Bone marrow (tissue), 2 donors: Measurements from ENCODE around the gene PAM.
A peak's percentile ranks its signal among the peaks of the same experiment; 100 is the strongest.
"Not testable (repeated sequence)": the region's sequence is repeated elsewhere in the genome, so short reads cannot be mapped to it uniquely, and the experiment has no call there.

Source experiments
- DNase-seq, 2 donors: peaks; one replicate each; lab custom pipeline; 2025; lab: John Stamatoyannopoulos, UW

PAM gene

DNA sequence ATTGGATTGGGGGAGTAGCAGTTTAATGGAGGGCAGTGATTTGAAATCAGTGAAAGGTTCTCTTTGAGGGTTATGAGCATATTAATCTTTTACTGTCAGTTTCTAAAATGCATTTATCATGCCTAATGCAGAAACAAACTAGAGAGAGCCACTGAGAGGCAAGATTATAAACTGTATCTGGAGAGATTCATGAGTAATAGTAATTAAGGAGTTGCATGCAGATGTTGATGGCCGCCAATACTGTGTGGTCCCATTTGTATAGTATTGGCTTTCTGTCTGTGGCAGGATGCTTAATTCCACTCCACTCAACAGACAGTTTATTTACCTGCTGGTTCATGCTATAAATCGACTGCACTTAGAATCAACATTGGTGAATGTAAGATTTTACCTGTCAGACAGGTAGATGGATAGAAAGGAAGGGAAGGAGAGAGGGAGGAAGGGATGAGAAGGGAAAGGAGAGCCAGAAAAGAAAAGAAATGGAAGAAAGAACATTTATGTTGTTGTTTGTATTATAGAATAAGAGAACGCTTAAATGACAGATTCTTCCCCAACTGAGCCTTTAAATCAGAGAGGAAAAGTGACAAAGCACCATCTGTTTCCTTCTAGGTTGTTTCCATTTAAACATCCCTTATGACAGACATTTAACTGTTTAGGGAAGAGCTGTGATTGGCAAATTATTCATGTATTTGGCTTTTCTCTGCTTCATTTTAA, 146.5 kb downstream of the PAM start:
- DNase-seq: peak in 1 of 2 donors; percentile 37

DNA sequence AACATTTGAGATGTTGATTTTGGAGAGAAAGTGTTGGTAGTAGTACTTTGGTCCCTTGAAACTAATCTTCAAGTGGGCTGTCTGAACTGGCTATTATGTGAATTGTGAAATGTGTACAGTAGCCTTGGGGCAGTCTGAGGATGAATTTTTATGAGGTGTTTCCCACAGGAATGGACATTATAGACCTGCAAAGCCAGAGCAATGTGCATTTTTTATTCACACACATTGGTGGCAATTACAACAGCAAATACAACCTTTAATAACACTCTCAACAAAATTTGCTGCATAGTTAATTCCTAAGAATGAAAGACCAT, 147.0 kb downstream of the PAM start:
- no peak for DNase-seq

DNA sequence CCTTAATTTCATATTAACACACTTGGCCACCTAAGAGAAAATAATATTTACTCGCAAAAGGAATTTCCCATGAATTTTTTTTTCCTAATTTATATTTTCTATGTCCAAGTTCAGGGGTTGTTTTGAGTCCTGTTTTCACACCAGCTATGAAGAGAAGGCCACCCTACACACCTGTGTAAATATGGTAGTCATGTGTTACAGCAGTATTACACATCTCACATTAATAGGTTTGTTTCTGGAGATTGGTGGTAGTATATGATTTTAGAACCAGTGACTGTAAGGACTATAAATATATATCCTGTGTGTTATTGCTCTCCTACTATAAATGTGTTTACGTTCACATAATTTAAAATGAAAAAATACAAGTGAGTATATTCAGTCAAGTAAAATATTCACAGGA, 147.5 kb downstream of the PAM start:
- DNase-seq: no peak

DNA sequence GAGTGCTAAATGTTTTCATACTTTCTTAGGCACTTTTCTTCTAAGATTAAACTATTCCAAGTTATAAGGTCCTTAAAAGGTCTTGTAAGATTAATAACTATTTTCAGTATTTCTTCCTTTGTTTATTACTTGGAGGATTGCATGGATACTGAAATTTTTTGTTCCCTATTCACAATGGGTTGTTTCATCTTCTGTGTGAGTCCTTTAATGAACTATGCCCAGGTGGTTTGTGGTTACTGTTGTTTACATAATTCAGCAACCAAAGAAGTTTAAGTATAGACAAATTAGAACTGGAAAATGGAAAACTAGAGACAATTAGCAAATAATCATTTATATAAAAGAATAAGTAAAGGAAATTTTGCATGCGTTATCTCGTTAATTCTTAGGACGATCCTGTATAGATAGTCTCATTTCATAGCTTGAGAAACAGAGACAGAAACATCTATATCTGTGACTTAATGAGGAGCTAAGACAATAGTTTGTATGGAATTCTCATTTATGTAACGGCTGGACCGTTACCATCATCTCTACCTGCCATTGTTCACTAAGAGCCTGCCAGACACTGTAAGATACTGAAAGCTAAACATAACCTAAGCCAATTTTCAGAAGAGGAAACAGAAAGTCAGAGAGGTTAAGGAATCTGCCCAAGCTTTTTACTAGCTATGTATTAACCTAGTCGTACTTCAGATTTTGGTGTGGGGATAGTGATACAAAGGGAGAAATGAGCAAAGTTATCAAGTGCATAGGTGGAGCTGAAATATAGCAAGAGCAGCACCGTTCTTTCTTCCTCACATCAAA, 148.2 kb downstream of the PAM start:
- DNase-seq: no peak

DNA sequence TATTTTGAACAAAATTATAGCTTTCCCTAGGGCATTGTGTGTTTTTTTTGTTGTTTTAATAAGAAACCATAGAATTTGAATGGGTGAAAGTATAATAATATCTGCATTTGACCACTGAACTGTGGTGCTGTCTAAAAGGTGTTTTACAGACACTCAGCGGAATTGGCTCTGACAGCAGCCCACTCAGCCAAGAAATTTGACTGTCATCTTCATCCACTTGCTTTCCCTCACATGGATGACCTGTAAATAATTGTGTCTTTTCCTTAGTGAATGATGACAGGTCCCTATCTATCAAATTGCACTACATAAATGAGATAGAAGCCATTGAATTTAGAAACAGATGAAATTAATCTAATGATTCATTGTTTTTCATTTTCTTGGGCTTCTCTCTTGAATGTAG, 150.0 kb downstream of the PAM start:
- no peak for DNase-seq

DNA sequence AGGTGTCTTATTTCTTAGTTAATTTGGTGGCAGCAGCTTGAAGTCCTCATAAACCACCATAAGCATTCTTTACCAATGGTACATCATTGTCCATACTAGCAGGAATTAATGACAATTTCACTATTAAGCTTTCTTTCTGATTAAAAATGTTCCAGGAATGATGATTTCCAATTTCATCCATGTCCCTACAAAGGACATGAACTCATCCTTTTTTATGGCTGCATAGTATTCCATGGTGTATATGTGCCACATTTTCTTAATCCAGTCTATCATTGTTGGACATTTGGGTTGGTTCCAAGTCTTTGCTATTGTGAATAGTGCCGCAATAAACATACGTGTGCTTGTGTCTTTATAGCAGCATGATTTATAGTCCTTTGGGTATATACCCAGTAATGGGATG, 152.0 kb downstream of the PAM start:
- not testable (repeated sequence) for DNase-seq

DNA sequence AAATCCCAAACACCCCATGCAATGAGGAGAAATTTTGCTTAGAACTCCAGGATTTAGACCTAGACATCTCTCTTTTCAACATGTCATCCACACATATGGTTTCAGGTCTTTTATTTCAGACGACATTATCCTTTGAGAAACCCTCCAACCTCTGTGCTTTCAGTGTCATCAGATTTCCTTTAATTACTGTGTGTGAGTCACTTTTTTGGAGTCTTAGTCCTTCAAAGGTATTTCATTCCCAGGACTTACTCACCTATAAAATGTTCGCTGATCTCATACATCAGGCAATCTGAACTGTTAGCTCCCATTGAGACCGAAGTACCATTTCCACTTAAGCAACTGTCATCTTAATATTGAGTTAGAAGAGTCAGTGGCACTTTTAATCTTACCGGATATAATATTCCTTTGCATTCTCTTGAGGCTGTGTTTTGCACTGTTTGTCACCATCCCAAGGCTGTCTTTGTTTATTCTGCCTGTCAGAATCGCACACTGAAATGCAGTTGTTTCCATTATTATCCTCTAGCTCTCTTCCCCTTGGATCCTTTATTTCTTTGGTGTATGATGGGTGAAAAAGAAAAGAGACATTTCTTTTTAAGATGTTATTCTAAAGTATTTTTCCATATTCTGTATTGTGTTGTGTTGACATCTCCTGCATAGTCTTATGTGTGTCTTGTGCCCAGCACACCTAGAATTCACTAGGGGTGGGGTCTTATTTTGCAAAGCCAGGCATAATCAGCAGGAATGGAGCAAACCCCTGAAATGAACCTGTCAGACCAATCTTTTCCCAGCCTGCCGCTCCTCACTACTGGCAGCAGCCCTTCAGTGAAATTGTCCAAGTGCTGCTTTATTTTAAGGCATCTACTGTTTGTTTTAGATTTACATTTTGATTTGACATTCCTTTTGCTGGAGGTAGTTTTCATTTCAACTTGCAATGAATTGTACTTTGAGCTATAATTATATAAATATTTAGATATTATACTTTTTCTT, 155.4 kb downstream of the PAM start:
- no peak for DNase-seq

DNA sequence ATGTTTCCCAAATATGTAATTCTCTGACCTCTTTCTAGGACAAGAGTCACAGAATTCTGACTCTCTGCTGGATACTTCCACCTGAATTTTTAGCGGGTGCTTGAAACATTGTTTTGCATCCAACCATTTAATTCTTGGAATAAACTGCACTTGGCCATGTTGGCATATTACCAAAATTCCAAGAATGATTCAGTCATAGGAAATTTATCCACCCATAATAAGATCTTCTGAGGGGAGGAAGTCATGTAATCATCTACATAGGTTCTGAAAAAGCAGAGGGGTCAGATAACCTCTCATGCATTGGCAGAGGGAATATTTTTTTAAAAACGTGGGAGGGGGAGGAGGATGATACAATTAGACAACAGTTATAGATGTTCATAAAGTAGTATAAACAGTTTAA, 156.9 kb downstream of the PAM start:
- no peak for DNase-seq

DNA sequence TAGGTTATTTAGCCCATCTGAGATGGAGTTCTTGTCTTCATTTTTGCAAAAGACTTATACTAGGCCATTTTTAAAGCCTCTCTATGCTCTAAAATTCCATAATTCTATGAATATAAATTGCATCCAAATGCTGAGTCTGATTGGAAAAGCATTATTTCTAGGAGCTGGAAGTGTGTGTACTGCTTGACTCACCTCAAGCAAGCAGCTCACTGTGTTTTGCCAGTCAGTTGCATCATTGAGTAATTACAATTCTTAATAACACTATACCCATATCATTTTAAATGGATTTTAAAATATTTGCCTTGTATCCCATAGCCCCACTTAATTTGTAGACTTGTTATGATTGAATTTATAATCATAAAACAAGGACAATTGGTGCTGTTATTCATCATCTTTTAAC, 161.0 kb downstream of the PAM start:
- no peak for DNase-seq

DNA sequence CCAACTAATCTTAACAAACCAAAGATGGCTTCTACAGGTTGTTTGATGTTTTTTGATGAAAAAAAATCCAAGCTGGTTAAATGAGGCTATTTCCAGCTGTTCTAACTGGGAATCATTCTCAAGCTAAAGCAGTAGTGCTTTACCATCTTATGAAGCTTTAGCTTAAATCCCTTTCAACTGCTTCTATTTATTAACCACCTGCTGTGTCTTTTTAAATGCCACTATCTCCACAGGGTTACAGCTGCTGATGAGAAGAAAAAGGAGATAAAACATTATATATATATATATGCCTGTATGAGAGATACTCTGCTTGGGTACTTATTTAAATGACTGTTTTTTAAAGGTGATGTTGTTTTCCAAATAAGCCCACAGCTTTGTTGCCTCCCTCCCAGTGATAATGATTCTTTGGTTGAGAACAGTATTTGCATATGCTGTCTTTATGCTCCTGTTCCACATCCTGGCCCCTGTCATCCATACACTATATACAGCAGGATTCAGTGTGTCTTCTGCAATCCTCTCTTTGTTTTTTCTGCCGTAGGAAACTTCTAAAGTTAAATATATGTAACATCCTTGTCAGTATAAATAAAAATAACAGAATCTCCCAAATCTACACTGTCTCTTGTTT, 164.0 kb downstream of the PAM start:
- no peak for DNase-seq

DNA sequence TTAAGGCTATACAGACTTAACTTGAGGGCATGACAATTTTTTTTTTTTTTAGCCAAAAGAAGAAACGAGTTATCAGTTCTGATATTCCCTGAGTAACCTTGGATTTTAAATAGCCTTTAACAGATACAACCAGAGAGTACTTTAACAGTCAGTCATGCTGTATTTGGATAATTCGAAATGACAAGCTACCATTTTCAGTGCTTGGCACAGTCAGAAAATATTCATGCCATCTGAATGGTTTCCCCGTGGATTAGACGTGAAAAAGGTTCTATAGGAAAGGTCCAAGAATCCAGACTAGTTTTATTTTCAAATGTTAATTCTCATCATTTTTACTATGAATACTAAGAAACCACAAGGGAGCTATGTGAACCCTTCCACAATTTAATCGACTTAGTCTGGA, 165.7 kb downstream of the PAM start:
- DNase-seq: no peak

DNA sequence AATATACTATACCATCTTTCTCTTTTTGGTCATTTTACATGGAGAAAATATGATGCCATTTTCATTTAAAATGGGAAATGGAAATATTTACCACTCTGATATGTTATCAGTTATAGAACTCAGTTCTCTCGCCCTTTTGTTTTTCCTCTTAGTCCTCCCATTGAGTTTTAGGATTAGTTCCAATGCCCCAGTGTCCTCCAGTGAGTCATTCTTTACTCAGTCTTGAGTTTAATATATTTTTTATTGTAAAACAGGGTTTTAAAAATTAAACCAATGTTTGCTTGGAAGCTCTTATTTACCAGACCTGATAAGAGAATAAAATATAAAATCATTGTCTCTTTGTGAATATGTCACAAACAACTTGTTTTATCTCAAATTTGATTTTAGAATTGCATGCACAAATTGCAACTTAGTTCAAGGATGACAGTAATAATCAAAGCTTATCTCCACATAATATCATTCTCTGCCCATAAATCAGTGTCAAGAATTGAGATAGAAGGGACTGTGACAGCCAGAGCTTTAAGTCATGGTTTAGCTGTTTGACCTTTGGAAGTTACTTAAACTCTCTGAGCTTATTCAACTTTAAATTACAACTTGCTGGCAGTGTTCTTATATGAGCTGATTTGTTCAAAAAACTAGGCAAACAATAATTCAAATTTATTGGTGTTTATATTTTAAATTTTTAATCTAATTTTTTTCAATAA, 166.4 kb downstream of the PAM start:
- DNase-seq: no peak

DNA sequence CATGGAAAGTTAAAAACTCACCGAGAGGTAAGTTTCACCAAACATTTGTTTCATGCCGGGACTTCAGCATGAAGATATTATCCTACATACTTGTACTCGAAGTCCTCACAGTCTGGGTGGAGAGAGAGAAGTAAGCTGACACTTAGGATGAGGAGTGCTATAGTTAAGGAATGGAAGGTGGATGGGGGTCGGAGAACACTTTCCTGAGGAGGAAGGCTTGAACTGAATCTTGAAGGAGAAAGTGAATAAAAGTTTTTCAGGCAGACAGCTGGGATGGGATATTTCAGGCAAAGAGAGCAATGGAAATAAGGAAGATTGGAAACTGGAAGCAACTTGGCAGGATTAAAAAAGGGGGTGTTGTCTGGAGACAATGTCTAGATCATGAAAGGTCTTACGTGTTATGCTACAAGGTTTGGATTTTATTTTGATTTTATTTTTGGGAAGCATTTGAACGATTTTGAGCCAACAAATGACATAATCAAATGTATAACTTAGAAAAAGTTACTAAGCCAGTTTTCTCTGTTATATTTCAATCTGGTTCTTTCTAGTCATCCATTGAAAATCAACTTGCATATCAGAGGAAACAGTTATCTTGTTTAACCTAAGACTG, 167.1 kb downstream of the PAM start:
- no peak for DNase-seq

DNA sequence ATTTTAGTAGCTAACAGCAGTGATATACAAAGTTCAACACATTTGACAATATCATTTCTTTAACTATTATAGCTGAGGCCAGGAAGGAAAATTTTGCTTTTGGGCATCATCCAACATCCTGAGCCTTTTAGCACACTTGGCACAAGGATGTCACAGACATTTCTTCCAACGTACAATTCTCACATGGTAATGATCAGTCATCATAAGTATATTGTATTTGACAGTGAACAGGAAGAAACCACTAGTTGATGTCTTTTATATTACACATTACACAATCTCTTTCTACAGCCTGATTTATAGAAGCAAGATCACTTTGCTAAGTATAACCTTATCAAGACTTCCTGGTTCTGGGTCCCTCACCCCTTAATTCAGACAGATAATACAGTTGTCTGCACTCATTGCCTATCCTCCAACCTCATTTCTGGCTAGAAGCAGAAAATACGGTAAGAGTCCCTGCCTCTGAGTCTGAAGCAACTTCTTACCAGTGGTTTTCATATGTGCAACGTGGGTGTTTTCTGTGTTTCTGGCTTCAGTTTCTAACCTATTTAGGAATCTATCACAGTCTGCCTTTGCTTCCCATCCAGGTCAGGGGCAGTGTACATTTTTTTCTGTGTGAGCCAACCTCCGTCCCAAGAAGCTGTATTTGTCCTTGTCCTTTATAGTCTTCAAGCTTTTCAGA, 167.8 kb downstream of the PAM start:
- DNase-seq: no peak

DNA sequence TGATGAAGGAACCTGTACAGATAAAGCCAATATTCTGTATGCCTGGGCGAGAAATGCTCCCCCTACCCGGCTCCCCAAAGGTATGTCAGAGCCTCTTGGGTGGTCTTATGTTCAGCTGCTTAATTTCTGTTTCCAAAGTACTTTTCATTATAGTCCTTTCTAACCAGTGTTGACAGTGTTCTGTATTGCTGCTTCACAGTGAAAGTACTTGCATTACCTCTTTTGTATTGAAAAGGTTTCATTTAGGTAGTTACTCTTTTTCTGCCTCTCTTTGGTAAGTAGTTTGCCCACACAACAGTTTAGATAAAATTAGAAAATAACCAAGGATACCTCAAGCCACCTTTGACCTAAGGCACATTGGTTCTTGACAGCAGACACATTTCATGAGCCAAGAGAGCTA, 169.9 kb downstream of the PAM start:
- DNase-seq: no peak

DNA sequence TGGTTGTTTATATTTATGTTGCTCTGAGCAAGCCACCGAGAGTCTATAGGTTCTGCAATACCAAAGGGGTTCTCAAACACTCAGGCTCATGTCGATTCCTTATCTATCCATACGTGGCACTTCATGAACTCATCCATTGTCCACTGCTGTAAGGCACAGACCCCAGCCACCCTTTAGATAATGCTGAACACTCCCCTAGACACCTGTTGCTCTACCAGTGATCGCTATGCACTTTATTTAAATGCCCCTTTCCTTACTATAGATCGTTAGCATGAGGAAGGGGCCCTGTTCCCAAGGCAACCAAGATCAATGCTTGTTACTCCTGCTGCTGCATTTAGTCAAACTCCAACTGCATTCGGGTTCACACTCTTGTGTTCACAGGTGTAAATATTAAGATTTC, 171.9 kb downstream of the PAM start:
- DNase-seq: no peak

DNA sequence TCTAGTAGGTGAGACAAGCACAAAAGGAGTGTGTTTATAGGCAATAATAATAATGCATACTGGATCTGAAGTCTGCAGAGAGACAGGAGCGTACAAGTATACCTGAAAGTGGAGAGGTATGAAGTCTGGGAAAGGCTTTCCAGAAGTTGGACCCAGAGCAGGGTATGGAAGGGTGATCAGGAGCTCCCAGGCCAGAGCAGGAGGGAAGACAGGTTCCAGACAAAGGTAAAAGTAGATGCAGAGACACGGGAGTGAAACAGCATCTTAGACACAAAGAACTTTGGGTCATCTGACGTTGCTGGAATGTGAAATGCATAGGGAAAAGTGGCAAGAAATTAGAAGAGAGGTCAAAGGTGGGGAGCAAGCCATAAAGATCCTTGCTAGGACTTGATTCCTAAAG, 175.1 kb downstream of the PAM start:
- DNase-seq: no peak

DNA sequence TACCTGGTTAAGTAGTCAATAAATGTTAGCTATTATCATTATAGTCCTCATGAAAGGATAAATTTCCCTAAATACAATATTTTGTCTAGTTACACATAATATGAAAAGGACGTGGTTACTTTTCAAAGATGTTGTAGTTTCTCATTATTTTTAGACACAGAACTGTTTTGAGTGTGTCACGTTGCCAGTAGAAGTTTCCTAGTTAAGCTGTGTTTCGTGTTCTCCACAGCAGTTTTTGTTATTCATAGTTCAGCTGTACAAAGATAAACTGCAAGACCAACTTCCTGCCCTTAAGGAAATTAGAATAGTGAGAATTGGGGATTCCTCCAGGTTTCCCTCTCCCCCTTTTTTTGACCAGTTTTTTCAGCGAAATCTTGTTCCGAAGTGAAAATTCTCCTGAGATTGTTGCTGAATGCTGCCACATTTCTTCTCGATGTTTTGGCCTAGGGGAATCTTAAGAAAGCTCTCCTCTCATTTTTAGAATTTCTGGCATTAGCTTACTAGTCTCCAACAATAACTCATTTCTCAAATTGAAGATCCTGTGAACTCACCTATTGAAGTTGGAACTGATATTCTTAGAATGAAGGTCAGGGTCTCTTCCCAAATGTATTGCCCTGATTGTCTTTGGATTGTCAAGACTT, 176.1 kb downstream of the PAM start:
- DNase-seq: no peak

DNA sequence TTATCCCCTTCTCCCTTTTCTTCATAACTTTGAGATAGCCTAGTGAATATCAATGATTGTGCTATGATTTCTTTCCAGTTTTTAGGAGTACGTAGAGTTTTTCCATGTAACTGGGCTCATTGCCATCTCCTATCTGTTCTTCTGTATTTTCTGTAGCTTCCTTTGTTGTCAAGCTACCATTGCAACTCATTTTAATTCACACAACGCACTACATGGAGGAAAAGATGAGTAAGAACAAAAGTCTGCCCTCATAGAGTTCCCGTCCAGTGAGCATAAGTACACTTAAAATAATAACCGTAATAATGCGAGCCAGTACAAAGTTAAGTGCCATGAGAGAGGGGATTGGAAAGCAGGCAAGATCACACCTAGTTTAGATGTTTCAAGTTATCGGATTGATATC, 177.7 kb downstream of the PAM start:
- DNase-seq: no peak

DNA sequence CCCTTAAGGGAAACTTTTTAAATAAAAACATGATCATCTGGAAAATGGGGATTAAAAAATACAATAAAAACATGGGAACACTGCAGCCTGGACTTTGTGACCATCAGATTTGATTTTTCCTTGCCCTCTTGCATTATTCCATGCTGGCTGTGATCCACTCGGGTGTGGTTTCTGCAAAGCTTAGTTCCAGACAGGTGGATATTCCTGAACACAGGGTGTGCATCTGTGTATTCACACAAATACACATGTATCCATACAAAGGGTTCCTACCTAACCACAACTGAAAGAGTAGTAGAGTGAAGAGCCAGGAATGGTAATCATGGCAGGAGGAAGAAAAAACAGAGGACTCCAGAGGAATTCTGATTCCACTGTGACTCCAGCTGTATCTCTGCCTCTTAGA, 178.2 kb downstream of the PAM start:
- DNase-seq: no peak
